GM12872 (cell line): Measurements from ENCODE around the gene CARS2.

Source experiments
- CTCF ChIP-seq: IDR thresholded peaks from 3 replicates; pipeline ENCODE4 v1.5.1; 2011; ENCODE audit warnings: low read depth, mild to moderate bottlenecking, low read length, moderate library complexity; ENCODE audit not compliant: insufficient read depth

The CARS2 gene

GRCh38 chr13:110705826-110706569 lies at the start of gene CARS2:
CARS2 (minus strand) TSS chr13:110706116; CDS start chr13:110706093, 23 bp downstream.
- no peak for TF ChIP-seq CTCF

GRCh38 chr13:110748271-110748670 lies 42.4 kb upstream of the CARS2 start:
- TF ChIP-seq CTCF: no peak

- TF ChIP-seq CTCF: no peak
These were observed 40.5 kb upstream of the CARS2 start for GRCh38 chr13:110746438-110746837.

- no peak for TF ChIP-seq CTCF
These were observed 37.8 kb upstream of the CARS2 start for GRCh38 chr13:110743687-110744086.

GRCh38 chr13:110737555-110737954 lies 31.6 kb upstream of the CARS2 start:
- TF ChIP-seq CTCF: no peak

- TF ChIP-seq CTCF: no peak
These were observed 28.6 kb upstream of the CARS2 start for GRCh38 chr13:110734561-110734960.

GRCh38 chr13:110731072-110731471 lies 25.2 kb upstream of the CARS2 start:
- no peak for TF ChIP-seq CTCF
